ENCODE results near the gene PRICKLE2.

DNA sequence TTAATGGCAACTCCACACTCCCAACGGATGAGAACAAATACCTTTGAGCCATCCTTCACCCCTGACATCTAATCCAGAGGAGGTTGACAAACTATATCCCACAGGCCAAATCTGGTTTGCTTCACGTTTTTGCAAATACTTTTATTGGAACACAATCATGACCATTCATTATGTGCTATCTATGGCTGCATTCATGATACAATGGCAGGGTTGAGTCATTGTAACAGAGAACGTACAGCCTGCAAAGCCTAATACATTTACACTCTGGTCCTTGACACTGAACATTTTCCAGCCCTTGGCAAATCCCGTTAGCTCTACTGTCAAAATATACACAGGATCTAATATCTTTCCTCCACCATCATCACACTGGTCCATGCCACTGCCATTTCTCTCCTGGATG is 7.6 kb upstream of the PRICKLE2 start:
- TF ChIP-seq, protein P1, sequence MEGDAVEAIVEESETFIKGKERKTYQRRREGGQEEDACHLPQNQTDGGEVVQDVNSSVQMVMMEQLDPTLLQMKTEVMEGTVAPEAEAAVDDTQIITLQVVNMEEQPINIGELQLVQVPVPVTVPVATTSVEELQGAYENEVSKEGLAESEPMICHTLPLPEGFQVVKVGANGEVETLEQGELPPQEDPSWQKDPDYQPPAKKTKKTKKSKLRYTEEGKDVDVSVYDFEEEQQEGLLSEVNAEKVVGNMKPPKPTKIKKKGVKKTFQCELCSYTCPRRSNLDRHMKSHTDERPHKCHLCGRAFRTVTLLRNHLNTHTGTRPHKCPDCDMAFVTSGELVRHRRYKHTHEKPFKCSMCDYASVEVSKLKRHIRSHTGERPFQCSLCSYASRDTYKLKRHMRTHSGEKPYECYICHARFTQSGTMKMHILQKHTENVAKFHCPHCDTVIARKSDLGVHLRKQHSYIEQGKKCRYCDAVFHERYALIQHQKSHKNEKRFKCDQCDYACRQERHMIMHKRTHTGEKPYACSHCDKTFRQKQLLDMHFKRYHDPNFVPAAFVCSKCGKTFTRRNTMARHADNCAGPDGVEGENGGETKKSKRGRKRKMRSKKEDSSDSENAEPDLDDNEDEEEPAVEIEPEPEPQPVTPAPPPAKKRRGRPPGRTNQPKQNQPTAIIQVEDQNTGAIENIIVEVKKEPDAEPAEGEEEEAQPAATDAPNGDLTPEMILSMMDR (IDR thresholded peaks at IDR 0.05; ENCODE audit: low read length) = no peak
- no peak for TF ChIP-seq EZH2 (IDR thresholded peaks at IDR 0.05; ENCODE audit: borderline replicate concordance, low read length)
